HG02973 (cell line): Measurements from ENCODE around the gene THSD7A.

ENCODE experiments used
- ATAC-seq: cut with Tn5 transposase; IDR thresholded peaks from one replicate; pipeline ENCODE4 v1.9.1; 2021; ENCODE audit warnings: moderate library complexity; ENCODE audit not compliant: unreplicated experiment

Gene THSD7A

DNA sequence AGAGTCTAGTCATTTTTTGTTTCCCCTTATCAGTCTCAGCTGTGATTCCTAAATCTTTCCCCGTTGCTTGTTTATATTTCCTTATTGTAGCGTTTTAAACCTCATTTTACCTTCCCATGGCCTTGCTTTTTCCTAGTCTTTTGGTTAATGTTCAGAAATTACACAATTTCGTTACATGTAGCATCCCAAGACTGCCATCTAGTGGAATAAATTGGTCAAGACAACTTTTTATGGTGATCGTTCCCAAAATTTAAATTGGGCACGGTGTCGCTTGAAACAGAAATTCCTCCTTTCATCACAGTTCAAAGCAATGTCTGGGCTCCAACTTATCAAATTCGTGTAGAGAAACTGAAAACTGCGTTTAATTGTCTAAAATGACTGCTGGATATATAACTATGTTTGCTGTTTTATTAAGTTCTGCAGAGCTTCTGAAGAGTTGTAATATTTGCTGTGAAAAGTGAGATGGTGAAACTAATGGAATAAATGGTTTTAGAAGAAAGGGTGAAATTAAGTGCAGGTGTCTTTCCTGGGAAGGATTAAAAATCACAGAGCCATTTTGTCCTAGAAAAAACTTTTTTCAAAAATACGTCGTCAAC lies 488.1 kb downstream of the THSD7A start:
- ATAC-seq, result no peak

- ATAC-seq, result no peak
Observed at GRCh38 chr7:11343136-11343535, 488.9 kb downstream of the THSD7A start.

- ATAC-seq, result no peak
Observed at GRCh38 chr7:11341285-11341944, 490.6 kb downstream of the THSD7A start.

- no peak for ATAC-seq
Observed at GRCh38 chr7:11336432-11336831, 495.6 kb downstream of the THSD7A start.

DNA sequence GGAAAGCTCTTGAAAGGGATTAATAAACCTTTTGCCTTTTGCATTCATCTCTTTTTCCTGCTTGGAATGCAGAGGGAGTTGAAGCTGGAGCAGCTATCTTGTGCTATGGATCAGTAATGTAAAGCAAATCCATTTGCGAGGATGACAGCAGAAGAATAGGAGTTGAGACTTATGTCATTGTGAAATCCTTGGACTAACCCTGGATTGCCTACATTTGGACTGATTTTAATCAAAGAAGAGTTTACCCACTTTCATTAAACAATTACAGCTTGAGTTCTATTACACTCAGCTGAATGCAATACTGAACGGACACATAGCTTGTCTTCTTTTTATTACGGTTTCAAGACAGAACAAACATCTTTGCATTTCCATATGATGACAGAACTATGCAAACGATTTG lies 496.1 kb downstream of the THSD7A start:
- ATAC-seq, result no peak

GRCh38 chr7:11332865-11333228 lies 499.2 kb downstream of the THSD7A start:
- ATAC-seq, result peak; percentile 56

DNA sequence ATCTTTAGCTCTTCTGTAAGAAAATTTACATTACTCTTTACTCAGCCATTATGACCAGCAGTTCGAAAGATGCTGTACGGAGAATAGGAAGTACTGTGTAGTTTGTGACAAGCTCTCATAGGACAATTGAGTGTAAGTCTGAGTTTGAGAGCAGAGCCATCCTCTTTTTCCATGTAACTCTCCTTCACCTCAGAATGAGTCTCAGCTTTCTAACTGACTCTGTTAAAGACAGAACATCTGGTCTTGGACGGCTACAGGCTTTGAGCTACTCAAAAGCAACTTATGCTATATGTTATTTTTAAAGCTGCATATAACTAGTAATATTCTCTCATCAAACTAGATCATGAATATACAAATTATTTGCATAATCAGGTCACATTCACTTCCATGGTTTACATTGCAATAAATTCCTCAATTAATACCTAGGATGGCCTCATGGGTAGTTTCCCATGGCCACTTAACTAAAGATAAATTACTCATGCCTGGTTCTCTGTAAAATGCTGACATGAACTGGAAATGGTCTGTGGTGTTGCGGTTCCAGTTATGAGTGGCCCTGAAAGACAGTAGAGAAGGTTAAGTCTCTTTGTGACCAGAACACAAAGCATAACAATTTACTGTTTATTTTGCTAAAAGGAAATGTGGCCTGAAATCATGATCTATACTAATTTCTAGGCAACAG lies 499.7 kb downstream of the THSD7A start:
- peak; percentile 92 for ATAC-seq

- no peak for ATAC-seq
Observed at GRCh38 chr7:11331128-11332102, 500.6 kb downstream of the THSD7A start.

DNA sequence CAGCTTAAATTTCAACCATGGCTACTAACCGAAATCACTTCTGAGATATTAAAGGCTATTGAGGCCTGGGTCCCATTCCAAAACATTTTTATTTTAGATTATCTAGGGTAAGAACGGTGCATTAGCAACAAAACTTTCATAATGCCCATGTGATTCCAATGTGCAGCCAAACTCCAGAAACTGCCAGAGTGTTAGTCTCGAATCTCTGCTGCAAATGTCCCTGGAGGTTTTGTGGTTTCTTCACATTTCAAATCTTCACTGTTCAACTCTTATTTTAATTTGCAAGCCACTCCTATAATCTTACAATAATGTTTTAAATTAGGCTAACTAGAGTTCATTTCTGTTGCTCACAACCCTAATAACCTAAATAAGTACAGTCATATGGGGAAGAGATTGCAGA lies 501.3 kb downstream of the THSD7A start:
- ATAC-seq, result no peak

DNA sequence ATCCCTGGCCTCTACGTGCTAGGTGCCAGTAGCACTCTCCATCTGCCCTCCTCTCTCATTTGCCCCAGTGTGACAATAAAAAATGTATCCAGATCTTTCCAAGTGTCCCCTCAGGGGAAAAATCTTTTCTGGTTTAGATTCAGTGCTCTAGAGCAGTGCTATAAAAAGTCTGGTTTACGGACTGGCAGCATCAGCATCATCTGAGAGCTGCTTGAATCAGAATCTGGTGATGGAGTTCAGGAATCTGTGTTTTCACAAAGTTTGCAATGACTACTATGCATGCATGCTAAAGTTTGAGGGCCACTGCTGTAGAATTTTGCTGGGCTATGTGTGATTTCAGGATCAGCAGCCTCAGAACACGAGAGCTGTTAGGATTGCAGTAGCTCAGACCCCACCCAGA lies 501.8 kb downstream of the THSD7A start:
- ATAC-seq, result no peak

GRCh38 chr7:11329626-11330025 lies 502.4 kb downstream of the THSD7A start:
- ATAC-seq, result no peak

DNA sequence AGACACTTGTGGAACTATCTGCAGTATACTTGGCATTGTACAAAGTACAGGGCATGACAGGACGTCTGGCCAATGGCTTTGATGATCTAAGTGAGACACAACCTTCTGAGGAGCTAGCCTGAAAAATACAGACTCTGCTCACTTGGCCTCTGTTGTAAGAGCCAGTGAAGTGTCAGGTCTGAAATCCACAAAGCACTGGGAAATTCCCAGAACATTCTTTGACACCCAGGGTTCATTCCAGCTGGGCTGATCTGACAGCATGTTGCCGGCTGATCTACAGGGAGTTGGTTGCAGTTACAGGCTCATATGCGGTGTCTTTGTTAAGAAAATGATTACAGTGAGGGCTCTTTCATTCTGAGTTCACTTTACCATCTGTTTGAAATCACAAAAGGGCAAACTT lies 503.7 kb downstream of the THSD7A start:
- no peak for ATAC-seq

GRCh38 chr7:11327633-11328032 lies 504.4 kb downstream of the THSD7A start:
- no peak for ATAC-seq
